MM.1S (cell line): ENCODE results near the gene PDGFRB.

Experiments used
- DNase-seq: peaks from one replicate; pipeline ENCODE4 v3.0.0-alpha.2; 2015
- H2AFZ ChIP-seq: fragments of 300-600 bp; sonication (generic); 2 replicates; pipeline ENCODE4 v1.6.0; 2016; ENCODE audit warnings: antibody characterized with exemption, low read length
- H3F3A ChIP-seq: fragments of 300-600 bp; sonication (generic); 2 replicates; pipeline ENCODE4 v1.6.1; 2016; ENCODE audit warnings: mild to moderate bottlenecking, antibody characterized with exemption, low read length, moderate library complexity, mixed read lengths; ENCODE audit not compliant: insufficient read depth
- H3K27ac ChIP-seq: fragments of 300-600 bp; sonication (generic); 2 replicates; pipeline ENCODE4 v1.5.1; 2016; ENCODE audit warnings: mild to moderate bottlenecking, low read length
- H3K27me3 ChIP-seq: fragments of 300-600 bp; sonication (generic); replicated peaks from 2 replicates; pipeline ENCODE4 v1.6.0; 2016; ENCODE audit warnings: low read length; ENCODE audit not compliant: insufficient read depth
- H3K36me3 ChIP-seq: fragments of 300-600 bp; sonication (generic); replicated peaks from 2 replicates; pipeline ENCODE4 v1.6.1; 2016; ENCODE audit warnings: mild to moderate bottlenecking, low read length, mixed read lengths; ENCODE audit not compliant: insufficient read depth
- H3K4me1 ChIP-seq: fragments of 300-600 bp; sonication (generic); 2 replicates; pipeline ENCODE4 v1.6.1; 2016; ENCODE audit warnings: low read length, mixed read lengths
- H3K4me2 ChIP-seq: fragments of 300-600 bp; sonication (generic); 2 replicates; pipeline ENCODE4 v1.6.0; 2016; ENCODE audit warnings: low read depth, low read length
- H3K4me3 ChIP-seq: fragments of 300-600 bp; sonication (generic); 2 replicates; pipeline ENCODE4 v1.5.1; 2016; ENCODE audit warnings: low read length, mixed read lengths
- H3K79me2 ChIP-seq: fragments of 300-600 bp; sonication (generic); 2 replicates; pipeline ENCODE4 v1.6.1; 2016; ENCODE audit warnings: mixed run types, low read length, mixed read lengths
- H3K9ac ChIP-seq: fragments of 300-600 bp; sonication (generic); 2 replicates; pipeline ENCODE4 v1.6.1; 2016; ENCODE audit warnings: low read length, mixed read lengths
- H3K9me2 ChIP-seq: fragments of 300-600 bp; sonication (generic); replicated peaks from 2 replicates; pipeline ENCODE4 v1.6.1; 2016; ENCODE audit warnings: mild to moderate bottlenecking, low read length, mixed read lengths; ENCODE audit not compliant: insufficient read depth
- H3K9me3 ChIP-seq: fragments of 300-600 bp; sonication (generic); replicated peaks from 2 replicates; pipeline ENCODE4 v1.6.1; 2016; ENCODE audit warnings: mild to moderate bottlenecking, low read length, mixed read lengths; ENCODE audit not compliant: insufficient read depth
- H4K20me1 ChIP-seq: fragments of 300-600 bp; sonication (generic); 2 replicates; pipeline ENCODE4 v1.6.1; 2016; ENCODE audit warnings: mild to moderate bottlenecking, low read length, moderate library complexity, mixed read lengths; ENCODE audit not compliant: insufficient read depth
- CTCF ChIP-seq: fragments of 300-600 bp; sonication (generic); IDR thresholded peaks from 2 replicates; pipeline ENCODE4 v1.5.1; 2016; ENCODE audit warnings: antibody characterized with exemption, low read length, mixed read lengths
- EZH2 ChIP-seq: fragments of 300-600 bp; sonication (generic); optimal IDR thresholded peaks from 2 replicates; pipeline ENCODE3; 2017; ENCODE audit warnings: low read depth, mild to moderate bottlenecking, antibody characterized with exemption, low read length, mixed read lengths
- EZH2phosphoT487 ChIP-seq: fragments of 300-600 bp; sonication (generic); IDR thresholded peaks from 2 replicates; pipeline ENCODE4 v1.6.1; 2018; ENCODE audit warnings: antibody characterized with exemption, low read length

PDGFRB gene

GRCh38 chr5:150079909-150080461, 75.7 kb downstream of the PDGFRB start:
- H3K27ac ChIP-seq: no peak overlapping the region
- no peak overlapping the region for H2AFZ ChIP-seq
- no peaks in the 10 kb centered on the region for H3K4me1 ChIP-seq

GRCh38 chr5:150078802-150079689, 76.6 kb downstream of the PDGFRB start:
- no peaks in the 10 kb centered on the region for H3K4me1 ChIP-seq
- no peaks in the 10 kb centered on the region for H3F3A ChIP-seq
- H3K36me3 ChIP-seq: no peaks in the 10 kb centered on the region
- no peaks in the 10 kb centered on the region for H4K20me1 ChIP-seq
- H3K27me3 ChIP-seq: no peaks in the 10 kb centered on the region
- TF ChIP-seq EZH2phosphoT487 (no peak), EZH2 (no peak), CTCF (no peak)
- H3K4me3 ChIP-seq: no peak overlapping the region
- H2AFZ ChIP-seq: no peak overlapping the region
- no peak overlapping the region for H3K27ac ChIP-seq
- H3K9me2 ChIP-seq: no peaks in the 10 kb centered on the region
- H3K79me2 ChIP-seq: no peaks in the 10 kb centered on the region
- H3K9ac ChIP-seq: no peak overlapping the region
- no peak overlapping the region for H3K4me2 ChIP-seq
- no peaks in the 10 kb centered on the region for H3K9me3 ChIP-seq
- DNase-seq: no peak

More at GRCh38 chr5:150079909-150080461, 75.7 kb downstream of the PDGFRB start:
- H3K27me3 ChIP-seq: no peaks in the 10 kb centered on the region
- TF ChIP-seq EZH2 (no peak), EZH2phosphoT487 (no peak), CTCF (no peak)
- H3K4me3 ChIP-seq: no peak overlapping the region
- H4K20me1 ChIP-seq: no peaks in the 10 kb centered on the region
- no peaks in the 10 kb centered on the region for H3K36me3 ChIP-seq
- no peaks in the 10 kb centered on the region for H3K79me2 ChIP-seq
- no peak overlapping the region for H3K4me2 ChIP-seq
- no peak for DNase-seq
- H3K9ac ChIP-seq: no peak overlapping the region
- no peaks in the 10 kb centered on the region for H3F3A ChIP-seq
- H3K9me2 ChIP-seq: no peaks in the 10 kb centered on the region
- no peaks in the 10 kb centered on the region for H3K9me3 ChIP-seq

- no peak overlapping the region for H3K9ac ChIP-seq
- no peak overlapping the region for H3K27ac ChIP-seq
- H3K9me2 ChIP-seq: no peaks in the 10 kb centered on the region
- no peak overlapping the region for H3K4me2 ChIP-seq
- H3K36me3 ChIP-seq: no peaks in the 10 kb centered on the region
- no peaks in the 10 kb centered on the region for H3K79me2 ChIP-seq
- no peaks in the 10 kb centered on the region for H3K4me1 ChIP-seq
- no peak overlapping the region for H2AFZ ChIP-seq
- no peaks in the 10 kb centered on the region for H3F3A ChIP-seq
- no peak overlapping the region for H3K4me3 ChIP-seq
- no peaks in the 10 kb centered on the region for H3K9me3 ChIP-seq
- TF ChIP-seq EZH2: no peak
- TF ChIP-seq CTCF: no peak
- TF ChIP-seq EZH2phosphoT487: no peak
- H3K27me3 ChIP-seq: no peaks in the 10 kb centered on the region
- H4K20me1 ChIP-seq: no peaks in the 10 kb centered on the region
- DNase-seq: no peak
These were observed 77.4 kb downstream of the PDGFRB start for GRCh38 chr5:150077996-150078801.
